SU-DHL-6 (cell line): ENCODE results near the gene ADAMTS15.

Experiments
- EZH2phosphoT487 ChIP-seq: fragments of 200-600 bp; sonication (generic), shearing (Covaris generic); conservative IDR thresholded peaks from 2 replicates; pipeline ENCODE4 v1.6.1; 2018; ENCODE audit warnings: mild to moderate bottlenecking, antibody characterized with exemption, low read length, moderate library complexity, mixed read lengths
- TF ChIP-seq, protein P1 (sequence below): fragments of 200-600 bp; sonication (generic); IDR thresholded peaks from one replicate; pipeline ENCODE4 v1.5.1; 2017; ENCODE audit warnings: antibody characterized with exemption, mild to moderate bottlenecking, low read length, moderate library complexity; ENCODE audit not compliant: insufficient read depth, poor library complexity, severe bottlenecking

DNA sequence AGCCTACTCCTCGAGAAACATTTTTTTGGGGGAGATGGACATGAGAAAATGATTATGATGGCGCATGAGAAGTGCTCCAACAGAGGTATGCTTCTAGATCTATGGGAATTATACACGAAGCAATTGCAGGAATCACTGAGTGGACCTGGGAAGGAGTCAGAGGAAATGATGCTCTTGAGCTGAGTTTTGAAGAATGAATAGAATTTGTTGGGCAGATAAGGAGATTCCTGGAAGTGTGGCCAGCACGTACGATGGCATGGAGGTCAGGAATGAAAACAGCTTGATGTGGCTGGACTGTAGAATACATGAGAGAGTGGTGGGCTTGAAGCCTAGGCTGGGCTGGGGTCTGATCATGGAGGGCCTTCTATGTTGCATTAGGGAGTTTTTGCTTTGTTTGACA lies 31.7 kb downstream of the ADAMTS15 start:
- TF ChIP-seq, protein P1, sequence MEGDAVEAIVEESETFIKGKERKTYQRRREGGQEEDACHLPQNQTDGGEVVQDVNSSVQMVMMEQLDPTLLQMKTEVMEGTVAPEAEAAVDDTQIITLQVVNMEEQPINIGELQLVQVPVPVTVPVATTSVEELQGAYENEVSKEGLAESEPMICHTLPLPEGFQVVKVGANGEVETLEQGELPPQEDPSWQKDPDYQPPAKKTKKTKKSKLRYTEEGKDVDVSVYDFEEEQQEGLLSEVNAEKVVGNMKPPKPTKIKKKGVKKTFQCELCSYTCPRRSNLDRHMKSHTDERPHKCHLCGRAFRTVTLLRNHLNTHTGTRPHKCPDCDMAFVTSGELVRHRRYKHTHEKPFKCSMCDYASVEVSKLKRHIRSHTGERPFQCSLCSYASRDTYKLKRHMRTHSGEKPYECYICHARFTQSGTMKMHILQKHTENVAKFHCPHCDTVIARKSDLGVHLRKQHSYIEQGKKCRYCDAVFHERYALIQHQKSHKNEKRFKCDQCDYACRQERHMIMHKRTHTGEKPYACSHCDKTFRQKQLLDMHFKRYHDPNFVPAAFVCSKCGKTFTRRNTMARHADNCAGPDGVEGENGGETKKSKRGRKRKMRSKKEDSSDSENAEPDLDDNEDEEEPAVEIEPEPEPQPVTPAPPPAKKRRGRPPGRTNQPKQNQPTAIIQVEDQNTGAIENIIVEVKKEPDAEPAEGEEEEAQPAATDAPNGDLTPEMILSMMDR: no peak
- no peak for TF ChIP-seq EZH2phosphoT487
